HepG2 (cell line): ENCODE measurements around the gene ZSWIM5. TPM values are rescaled to one million over a fixed set of nuclear protein-coding genes. Genes with fewer than 3 reads are reported as not detected.

ENCODE experiments used
- AHR ChIP-seq: IDR thresholded peaks from 2 replicates; pipeline ENCODE4 v1.6.1; 2018; ENCODE audit warnings: missing genetic modification reagents, missing compliant biosample characterization
- CEBPZ ChIP-seq: IDR thresholded peaks from 2 replicates; pipeline ENCODE4 v1.6.1; 2012; ENCODE audit warnings: low read length, improper control_type of control experiment
- CHCHD3 ChIP-seq: sonication (generic); formaldehyde crosslinking; IDR thresholded peaks from 2 replicates; pipeline ENCODE4 v1.8.0; 2022; ENCODE audit warnings: mild to moderate bottlenecking, missing genetic modification reagents, moderate library complexity
- DMAP1 ChIP-seq: IDR thresholded peaks from 2 replicates; pipeline ENCODE4 v1.6.1; 2016
- DPF2 ChIP-seq: sonication (generic); formaldehyde crosslinking; IDR thresholded peaks from 2 replicates; pipeline ENCODE4 v1.4.0; 2020; ENCODE audit warnings: mild to moderate bottlenecking, low read depth, missing genetic modification reagents, borderline replicate concordance
- FOXO1 ChIP-seq: sonication (generic); formaldehyde crosslinking; IDR thresholded peaks from 2 replicates; pipeline ENCODE4 v1.4.0; 2020; ENCODE audit warnings: missing genetic modification reagents
- GABPA ChIP-seq, 2 experiments: IDR thresholded peaks; 2 replicates each; pipeline ENCODE4 v1.6.1; 2011 to 2016; ENCODE audit warnings: low read depth in 2 of 2, low read length in 1 of 2, missing biosample characterization in 1 of 2, missing genetic modification characterization in 1 of 2
- GABPB1 ChIP-seq: IDR thresholded peaks from 2 replicates; pipeline ENCODE4 v1.6.1; 2016; ENCODE audit warnings: mild to moderate bottlenecking, missing genetic modification reagents, moderate library complexity, missing compliant biosample characterization
- NFIC ChIP-seq: IDR thresholded peaks from 2 replicates; pipeline ENCODE4 v1.6.1; 2012; ENCODE audit warnings: mild to moderate bottlenecking, low read length, inconsistent platforms
- REXO4 ChIP-seq: sonication (generic); formaldehyde crosslinking; IDR thresholded peaks from 2 replicates; pipeline ENCODE4 v1.8.0; 2022; ENCODE audit warnings: missing genetic modification reagents, mild to moderate bottlenecking, borderline replicate concordance
- SMAD3 ChIP-seq: sonication (generic); formaldehyde crosslinking; IDR thresholded peaks from 2 replicates; pipeline ENCODE4 v1.4.0; 2020; ENCODE audit warnings: missing genetic modification reagents
- SMARCE1 ChIP-seq: fragments of 450-650 bp; IDR thresholded peaks from 2 replicates; pipeline ENCODE4 v1.6.1; 2017; ENCODE audit warnings: borderline replicate concordance
- TCF7 ChIP-seq: sonication (generic); IDR thresholded peaks from 2 replicates; pipeline ENCODE4 v1.6.1; 2016; ENCODE audit warnings: antibody characterized with exemption, low read depth
- ZFP37 ChIP-seq: sonication (generic); formaldehyde crosslinking; IDR thresholded peaks from 2 replicates; pipeline ENCODE4 v1.4.0; 2020; ENCODE audit warnings: missing genetic modification reagents, borderline replicate concordance
- ZIK1 ChIP-seq: sonication (generic); formaldehyde crosslinking; IDR thresholded peaks from 2 replicates; pipeline ENCODE4 v1.5.0; 2020; ENCODE audit warnings: mild to moderate bottlenecking, low read depth, missing genetic modification reagents, borderline replicate concordance
- ZMYM3 ChIP-seq: sonication (generic); formaldehyde crosslinking; IDR thresholded peaks from 2 replicates; pipeline ENCODE4 v1.5.1; 2020; ENCODE audit warnings: mild to moderate bottlenecking, missing genetic modification reagents
- ZNF234 ChIP-seq: sonication (generic); formaldehyde crosslinking; conservative IDR thresholded peaks from 2 replicates; pipeline ENCODE4 v1.5.1; 2020; ENCODE audit warnings: mild to moderate bottlenecking, missing genetic modification reagents
- ZNF33B ChIP-seq: sonication (generic); formaldehyde crosslinking; IDR thresholded peaks from 2 replicates; pipeline ENCODE4 v1.5.1; 2020; ENCODE audit warnings: mild to moderate bottlenecking, missing genetic modification reagents
- ZNF781 ChIP-seq: sonication (generic); formaldehyde crosslinking; IDR thresholded peaks from 2 replicates; pipeline ENCODE4 v1.5.1; 2020; ENCODE audit warnings: borderline replicate concordance, mild to moderate bottlenecking, missing genetic modification reagents; ENCODE audit errors: not compliant biosample characterization
- ZNF784 ChIP-seq: sonication (generic); formaldehyde crosslinking; IDR thresholded peaks from 2 replicates; pipeline ENCODE4 v1.5.1; 2020; ENCODE audit warnings: missing genetic modification reagents, mild to moderate bottlenecking, borderline replicate concordance
- ZSCAN25 ChIP-seq: sonication (generic); formaldehyde crosslinking; IDR thresholded peaks from 2 replicates; pipeline ENCODE4 v1.8.0; 2022; ENCODE audit warnings: mild to moderate bottlenecking, missing genetic modification reagents
- polyA plus RNA-seq, 8 experiments: library from polyadenylated mRNA; depleted of rRNA in 3 of 8; stranded (reverse) in 7 of 8; unstranded in 1 of 8; fragments of >200 nt; fragmentation: Illumina TruSeq in 4 of 8; extraction: Trizol in 4 of 8; gene quantifications; 2 replicates each; pipeline versions ENCODE4 v1.2.1 to v1.2.3, GENCODE V29; 2011 to 2016; ENCODE audit warnings: low read depth in 4 of 8, missing spikeins in 1 of 8, mixed read lengths in 1 of 8; ENCODE audit not compliant: insufficient read depth in 1 of 8
- total RNA-seq, 5 experiments: library from RNA; depleted of rRNA; stranded (reverse); fragments of >200 nt; fragmentation: Illumina TruSeq; extraction: Trizol; gene quantifications; 2 replicates each; pipeline ENCODE4 v1.2.3, GENCODE V29; 2016; ENCODE audit warnings: low read depth in 1 of 5

The ZSWIM5 gene
- total and polyA plus RNA-seq, 2 of the 13 experiments (the other 11 are each of a cell fraction or from before 2014, with no cell fraction given): 11.0 to 20.6 TPM

GRCh38 chr1:45205910-45206721, at the start of gene ZSWIM5 (continued):
- TF ChIP-seq ZNF784 (peak; percentile 49; the same call in 1 of the 2 replicates), CEBPZ (no peak), AHR (CRISPR knock-in tag) (0 out of 2 replicates have a peak, but pooled peaks have one; percentile 57), DPF2 (CRISPR knock-in tag) (no peak), REXO4 (CRISPR knock-in tag) (no peak), ZNF33B (CRISPR knock-in tag) (0 out of 2 replicates have a peak, but pooled peaks have one; percentile 22), FOXO1 (peak; percentile 48; the same call in 1 of the 2 replicates), DMAP1 (CRISPR knock-in tag) (no peak), ZNF781 (no peak), TCF7 (no peak), ZSCAN25 (peak; percentile 57; the same call in 1 of the 2 replicates), ZNF234 (CRISPR knock-in tag) (no peak), NFIC (no peak), GABPB1 (CRISPR knock-in tag) (peak; percentile 68; the same call in 1 of the 2 replicates), ZMYM3 (CRISPR knock-in tag) (0 out of 2 replicates have a peak, but pooled peaks have one; percentile 23), ZFP37 (no peak), SMARCE1 (no peak), ZIK1 (CRISPR knock-in tag) (0 out of 2 replicates have a peak, but pooled peaks have one; percentile 72), CHCHD3 (CRISPR knock-in tag) (0 out of 2 replicates have a peak, but pooled peaks have one; percentile 71), SMAD3 (CRISPR knock-in tag) (0 out of 2 replicates have a peak, but pooled peaks have one; percentile 48), GABPA (IDR thresholded peaks at IDR 0.05; ENCODE audit: low read depth, low read length) (no peak), GABPA (CRISPR knock-in tag; IDR thresholded peaks at IDR 0.05; ENCODE audit: low read depth) (no peak)
